ENCODE measurements around the gene USP26. TPM values are rescaled to one million over a fixed set of nuclear protein-coding genes. Genes with fewer than 3 reads are reported as not detected.

Gene USP26
- total RNA-seq, 2 experiments from 2014 or later: not detected

GRCh38 chrX:133068461-133068860 is 28.4 kb downstream of the USP26 start:
- ChIA-PET CTCF (ENCODE audit: unreplicated experiment) (no interaction called here), POLR2A (no interaction called here)
- Histone ChIP-seq H3K4me3 (ENCODE audit: low read depth, low read length, poor library complexity, severe bottlenecking) (no peak overlapping the region), H3K36me3 (ENCODE audit: insufficient read depth, low read length) (no peaks in the 10 kb centered on the region), H3K9me2 (ENCODE audit: insufficient read depth, low read length) (no peaks in the 10 kb centered on the region), H3K79me2 (ENCODE audit: insufficient read depth, low read depth, low read length) (no peaks in the 10 kb centered on the region), H3K27ac (ENCODE audit: low read depth, low read length, poor library complexity, severe bottlenecking) (no peak overlapping the region), H4K20me1 (ENCODE audit: insufficient read depth, low read length) (no peaks in the 10 kb centered on the region), H3K4me1 (ENCODE audit: insufficient read depth, low read length, poor library complexity, severe bottlenecking) (no peaks in the 10 kb centered on the region), H3K9me3 (ENCODE audit: low read length) (no peaks in the 10 kb centered on the region), H3K4me2 (ENCODE audit: low read length) (no peak overlapping the region), H2AFZ (ENCODE audit: low read length) (no peak overlapping the region)
- DNase-seq (ENCODE audit: low spot score): no peak
- TF ChIP-seq CTCF (conservative IDR thresholded peaks at IDR 0.05; ENCODE audit: low read length) (no peak), EZH2phosphoT487 (IDR thresholded peaks at IDR 0.05; ENCODE audit: borderline replicate concordance, low read depth, low read length) (no peak)
- intact Hi-C loops (cut with micrococcal nuclease; ENCODE audit: unreplicated experiment): no loop called here
- no TSS peak for BruUV-seq (replicated peaks)

- TF ChIP-seq CTCF (conservative IDR thresholded peaks at IDR 0.05; ENCODE audit: low read length) (no peak), EZH2phosphoT487 (IDR thresholded peaks at IDR 0.05; ENCODE audit: borderline replicate concordance, low read depth, low read length) (no peak)
- no peak overlapping the region for H3K4me3 ChIP-seq (ENCODE audit: low read depth, low read length, poor library complexity, severe bottlenecking)
- no peaks in the 10 kb centered on the region for H3K4me1 ChIP-seq (ENCODE audit: insufficient read depth, low read length, poor library complexity, severe bottlenecking)
- no peak for DNase-seq (ENCODE audit: low spot score)
- H3K27ac ChIP-seq (ENCODE audit: low read depth, low read length, poor library complexity, severe bottlenecking): no peak overlapping the region
- H3K36me3 ChIP-seq (ENCODE audit: insufficient read depth, low read length): no peaks in the 10 kb centered on the region
- no peaks in the 10 kb centered on the region for H3K9me2 ChIP-seq (ENCODE audit: insufficient read depth, low read length)
- no peak overlapping the region for H3K4me2 ChIP-seq (ENCODE audit: low read length)
- no peaks in the 10 kb centered on the region for H3K79me2 ChIP-seq (ENCODE audit: insufficient read depth, low read depth, low read length)
- CTCF ChIA-PET (ENCODE audit: unreplicated experiment): no interaction called here
- H4K20me1 ChIP-seq (ENCODE audit: insufficient read depth, low read length): no peaks in the 10 kb centered on the region
- H3K9me3 ChIP-seq (ENCODE audit: low read length): no peaks in the 10 kb centered on the region
- no peak overlapping the region for H2AFZ ChIP-seq (ENCODE audit: low read length)
- POLR2A ChIA-PET: no interaction called here
- intact Hi-C loops (cut with micrococcal nuclease; ENCODE audit: unreplicated experiment): no loop called here
- BruUV-seq (replicated peaks): no TSS peak
These were observed 40.6 kb downstream of the USP26 start for GRCh38 chrX:133056341-133056740.

- Histone ChIP-seq H3K4me2 (ENCODE audit: low read length) (no peak overlapping the region), H3K4me3 (ENCODE audit: low read depth, low read length, poor library complexity, severe bottlenecking) (no peak overlapping the region), H2AFZ (ENCODE audit: low read length) (no peak overlapping the region), H3K27ac (ENCODE audit: low read depth, low read length, poor library complexity, severe bottlenecking) (no peak overlapping the region), H3K4me1 (ENCODE audit: insufficient read depth, low read length, poor library complexity, severe bottlenecking) (no peaks in the 10 kb centered on the region), H3K9me2 (ENCODE audit: insufficient read depth, low read length) (no peaks in the 10 kb centered on the region), H4K20me1 (ENCODE audit: insufficient read depth, low read length) (no peaks in the 10 kb centered on the region), H3K9me3 (ENCODE audit: low read length) (no peaks in the 10 kb centered on the region), H3K36me3 (ENCODE audit: insufficient read depth, low read length) (no peaks in the 10 kb centered on the region), H3K79me2 (ENCODE audit: insufficient read depth, low read depth, low read length) (no peaks in the 10 kb centered on the region)
- ChIA-PET POLR2A (no interaction called here), CTCF (ENCODE audit: unreplicated experiment) (no interaction called here)
- BruUV-seq (replicated peaks): no TSS peak
- DNase-seq (ENCODE audit: low spot score): no peak
- intact Hi-C loops (cut with micrococcal nuclease; ENCODE audit: unreplicated experiment): no loop called here
- TF ChIP-seq EZH2phosphoT487 (IDR thresholded peaks at IDR 0.05; ENCODE audit: borderline replicate concordance, low read depth, low read length) (no peak), CTCF (conservative IDR thresholded peaks at IDR 0.05; ENCODE audit: low read length) (no peak)
These were observed 42.0 kb downstream of the USP26 start for GRCh38 chrX:133054761-133055405.

Measured in OCI-LY7 (cell line).